Left renal pelvis (tissue), 4 donors: Measurements from ENCODE around the gene PBX3. TPM values are rescaled to one million over a fixed set of nuclear protein-coding genes. Genes with fewer than 3 reads are reported as not detected.
"Not testable (repeated sequence)": the region's sequence is repeated elsewhere in the genome, so short reads cannot be mapped to it uniquely, and the experiment has no call there.

Experiments used
- DNase-seq, 4 donors: peaks; one replicate each; pipeline ENCODE4 v3.0.0-alpha.2; 2013; ENCODE audit warnings: low read depth in 4 of 4, low spot score in 3 of 4
- polyA plus RNA-seq, 4 donors: library from polyadenylated mRNA; unstranded; fragments of 120-200 nt; gene quantifications; one replicate each; pipeline ENCODE4 v1.2.1, GENCODE V29; 2013; ENCODE audit not compliant: insufficient read length in 4 of 4

Gene PBX3
- polyA plus RNA-seq, 4 donors, result 23.1 to 35.0 (median 27.4) TPM

- no peak for DNase-seq
These were observed 25.6 kb downstream of the PBX3 start for GRCh38 chr9:125772740-125773139.

- no peak for DNase-seq
These were observed 26.9 kb downstream of the PBX3 start for GRCh38 chr9:125774106-125774505.

GRCh38 chr9:125776789-125777188, 29.6 kb downstream of the PBX3 start:
- DNase-seq, result not testable (repeated sequence)

GRCh38 chr9:125778538-125779219, 31.5 kb downstream of the PBX3 start:
- not testable (repeated sequence) for DNase-seq

GRCh38 chr9:125779220-125779565, 32.0 kb downstream of the PBX3 start:
- DNase-seq, result not testable (repeated sequence)

- no peak for DNase-seq
These were observed 35.5 kb downstream of the PBX3 start for GRCh38 chr9:125782718-125783117.

GRCh38 chr9:125784286-125785049, 37.3 kb downstream of the PBX3 start:
- DNase-seq, result no peak

- DNase-seq, result no peak
These were observed 38.1 kb downstream of the PBX3 start for GRCh38 chr9:125785248-125785751.

- no peak for DNase-seq
These were observed 40.5 kb downstream of the PBX3 start for GRCh38 chr9:125787715-125788114.

GRCh38 chr9:125789196-125789595, 42.0 kb downstream of the PBX3 start:
- no peak for DNase-seq

- no peak for DNase-seq
These were observed 47.5 kb downstream of the PBX3 start for GRCh38 chr9:125794708-125795107.

- no peak for DNase-seq
These were observed 48.9 kb downstream of the PBX3 start for GRCh38 chr9:125795970-125796596.

- DNase-seq, result no peak
These were observed 50.8 kb downstream of the PBX3 start for GRCh38 chr9:125797930-125798329.

GRCh38 chr9:125803526-125803925, 56.4 kb downstream of the PBX3 start:
- no peak for DNase-seq

GRCh38 chr9:125805057-125805456, 57.9 kb downstream of the PBX3 start:
- DNase-seq, result no peak

GRCh38 chr9:125805586-125805985, 58.4 kb downstream of the PBX3 start:
- no peak for DNase-seq

GRCh38 chr9:125807079-125807478, 59.9 kb downstream of the PBX3 start:
- no peak for DNase-seq

- DNase-seq, result no peak
These were observed 63.0 kb downstream of the PBX3 start for GRCh38 chr9:125810161-125810560.

- no peak for DNase-seq
These were observed 63.8 kb downstream of the PBX3 start for GRCh38 chr9:125811002-125811401.

- no peak for DNase-seq
These were observed 65.2 kb downstream of the PBX3 start for GRCh38 chr9:125812403-125812802.

GRCh38 chr9:125815568-125815967, 68.4 kb downstream of the PBX3 start:
- no peak for DNase-seq

- DNase-seq, result no peak
These were observed 69.1 kb downstream of the PBX3 start for GRCh38 chr9:125816321-125816720.
